Measurements from ENCODE around the gene CHRNA4. TPM values are rescaled to one million over a fixed set of nuclear protein-coding genes. Genes with fewer than 3 reads are reported as not detected.

The CHRNA4 gene
- total RNA-seq, 1 donor from 2014 or later = not detected

GRCh38 chr20:63406617-63407245, 45.6 kb upstream of the CHRNA4 start:
- TF ChIP-seq, protein P1, sequence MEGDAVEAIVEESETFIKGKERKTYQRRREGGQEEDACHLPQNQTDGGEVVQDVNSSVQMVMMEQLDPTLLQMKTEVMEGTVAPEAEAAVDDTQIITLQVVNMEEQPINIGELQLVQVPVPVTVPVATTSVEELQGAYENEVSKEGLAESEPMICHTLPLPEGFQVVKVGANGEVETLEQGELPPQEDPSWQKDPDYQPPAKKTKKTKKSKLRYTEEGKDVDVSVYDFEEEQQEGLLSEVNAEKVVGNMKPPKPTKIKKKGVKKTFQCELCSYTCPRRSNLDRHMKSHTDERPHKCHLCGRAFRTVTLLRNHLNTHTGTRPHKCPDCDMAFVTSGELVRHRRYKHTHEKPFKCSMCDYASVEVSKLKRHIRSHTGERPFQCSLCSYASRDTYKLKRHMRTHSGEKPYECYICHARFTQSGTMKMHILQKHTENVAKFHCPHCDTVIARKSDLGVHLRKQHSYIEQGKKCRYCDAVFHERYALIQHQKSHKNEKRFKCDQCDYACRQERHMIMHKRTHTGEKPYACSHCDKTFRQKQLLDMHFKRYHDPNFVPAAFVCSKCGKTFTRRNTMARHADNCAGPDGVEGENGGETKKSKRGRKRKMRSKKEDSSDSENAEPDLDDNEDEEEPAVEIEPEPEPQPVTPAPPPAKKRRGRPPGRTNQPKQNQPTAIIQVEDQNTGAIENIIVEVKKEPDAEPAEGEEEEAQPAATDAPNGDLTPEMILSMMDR (IDR thresholded peaks at IDR 0.05) = no peak
- H3K9me3 ChIP-seq = no peaks in the 10 kb centered on the region
- no peak overlapping the region for H3K27ac ChIP-seq
- H3K4me1 ChIP-seq = no peaks in the 10 kb centered on the region
- intact Hi-C loops (cut with DNase I) = no loop called here
- DNase-seq = no peak
- H3K36me3 ChIP-seq = no peaks in the 10 kb centered on the region
- peaks cover 13% of the 10 kb centered on the region for H3K27me3 ChIP-seq (ENCODE audit: low read depth)
- no peak overlapping the region for H3K4me3 ChIP-seq
- ATAC-seq = no peak

GRCh38 chr20:63406011-63406410, 44.9 kb upstream of the CHRNA4 start:
- Histone ChIP-seq H3K4me1 (no peaks in the 10 kb centered on the region), H3K36me3 (no peaks in the 10 kb centered on the region), H3K27ac (no peak overlapping the region), H3K4me3 (no peak overlapping the region), H3K9me3 (no peaks in the 10 kb centered on the region), H3K27me3 (ENCODE audit: low read depth) (peaks cover 7% of the 10 kb centered on the region)
- no peak for ATAC-seq
- no peak for DNase-seq
- TF ChIP-seq, protein P1 (IDR thresholded peaks at IDR 0.05) = no peak
- intact Hi-C loops (cut with DNase I) = no loop called here

DNA sequence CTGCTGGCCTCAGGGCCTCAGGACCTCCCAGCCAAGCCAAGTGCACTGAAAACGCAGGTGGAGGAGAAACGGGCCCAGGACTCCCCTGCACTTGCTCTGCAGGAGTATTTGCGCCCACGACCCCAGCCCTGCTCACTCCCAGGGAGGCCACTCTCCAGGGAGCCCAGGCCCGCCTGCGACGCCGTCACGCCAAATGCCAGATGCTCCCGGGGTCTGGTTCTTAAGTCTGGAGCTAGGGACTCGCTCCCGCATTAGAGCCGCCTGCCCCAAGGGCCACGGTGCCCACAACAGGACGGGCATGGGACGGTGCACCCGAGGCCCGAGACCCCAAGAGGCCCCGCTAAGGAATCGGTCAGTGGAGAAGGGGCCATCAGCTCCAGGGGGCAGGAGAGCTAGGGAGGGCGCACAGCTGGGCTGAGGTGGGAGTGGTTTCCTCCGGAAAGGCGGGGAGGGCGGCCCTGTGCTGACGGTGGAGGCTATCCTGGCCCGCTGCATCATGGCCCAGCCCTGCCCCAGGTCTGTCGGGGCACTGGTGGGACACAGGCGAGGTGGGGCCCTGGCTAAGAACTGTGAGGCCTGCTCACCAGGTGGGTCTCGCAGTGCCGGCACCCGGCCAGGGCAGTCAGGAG, 44.1 kb upstream of the CHRNA4 start:
- Histone ChIP-seq H3K36me3 (no peaks in the 10 kb centered on the region), H3K27ac (no peak overlapping the region), H3K27me3 (ENCODE audit: low read depth) (peaks cover under 1% of the 10 kb centered on the region), H3K4me1 (no peaks in the 10 kb centered on the region), H3K9me3 (no peaks in the 10 kb centered on the region), H3K4me3 (no peak overlapping the region)
- intact Hi-C loops (cut with DNase I) = no loop called here
- TF ChIP-seq, protein P1 (IDR thresholded peaks at IDR 0.05) = no peak
- DNase-seq (no peak), ATAC-seq (no peak)

DNA sequence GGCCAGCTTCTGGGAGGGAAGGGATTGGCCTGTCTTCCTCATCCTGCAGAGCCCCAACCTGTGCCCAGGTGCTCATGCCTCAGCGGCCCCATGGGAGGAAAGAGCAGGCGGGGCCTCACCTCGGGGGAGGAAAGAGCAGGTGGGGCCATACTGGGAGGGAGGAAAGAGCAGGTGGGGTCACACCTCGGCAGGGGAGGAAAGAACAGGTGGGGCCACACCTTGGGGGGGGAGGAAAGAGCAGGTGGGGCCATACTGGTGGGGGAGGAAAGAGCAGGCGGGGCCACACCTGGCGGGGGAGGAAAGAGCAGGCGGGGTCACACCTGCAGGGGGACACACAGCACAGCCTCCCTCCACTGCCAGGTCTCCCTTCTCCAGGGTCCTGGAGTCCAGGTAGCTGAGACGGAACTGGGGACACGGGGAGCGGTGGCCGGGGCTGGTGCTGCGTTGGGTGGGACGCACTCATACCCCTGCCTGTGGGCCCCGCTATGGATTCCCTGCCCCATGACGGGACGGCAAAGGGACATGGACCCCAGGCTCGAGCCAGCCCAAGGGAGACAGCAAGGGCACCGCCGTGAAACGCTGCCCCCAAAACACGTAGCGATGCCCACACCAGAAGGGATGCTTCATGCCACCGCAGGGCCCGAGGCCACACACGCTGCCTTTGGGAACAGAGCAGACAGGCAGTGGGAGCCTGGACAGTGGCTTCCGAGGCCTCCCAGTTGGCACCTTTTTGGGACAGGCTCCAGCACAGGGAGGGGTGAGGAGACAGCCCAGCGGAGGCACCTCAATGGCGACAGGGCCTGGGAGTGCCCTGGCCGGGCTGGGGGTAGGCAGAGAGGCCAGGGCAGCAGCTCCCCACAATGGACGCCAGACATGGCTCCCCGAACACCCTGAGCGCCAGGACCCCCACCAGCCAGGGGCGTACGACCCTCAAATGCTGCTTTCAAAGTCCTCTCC, 43.3 kb upstream of the CHRNA4 start:
- H3K27ac ChIP-seq = no peak overlapping the region
- H3K36me3 ChIP-seq = no peaks in the 10 kb centered on the region
- DNase-seq = no peak
- ATAC-seq = no peak
- TF ChIP-seq, protein P1 (IDR thresholded peaks at IDR 0.05) = no peak
- intact Hi-C loops (cut with DNase I) = no loop called here
- no peaks in the 10 kb centered on the region for H3K4me1 ChIP-seq
- H3K9me3 ChIP-seq = no peaks in the 10 kb centered on the region
- H3K27me3 ChIP-seq (ENCODE audit: low read depth) = no peaks in the 10 kb centered on the region
- H3K4me3 ChIP-seq = no peak overlapping the region

- DNase-seq = no peak
- H3K4me3 ChIP-seq = no peak overlapping the region
Observed at GRCh38 chr20:63403403-63404105, 42.4 kb upstream of the CHRNA4 start.

More at GRCh38 chr20:63403403-63404105, 42.4 kb upstream of the CHRNA4 start:
- TF ChIP-seq, protein P1 (IDR thresholded peaks at IDR 0.05) = no peak
- H3K27ac ChIP-seq = no peak overlapping the region
- no peaks in the 10 kb centered on the region for H3K9me3 ChIP-seq
- intact Hi-C loops (cut with DNase I) = no loop called here
- ATAC-seq = no peak
- H3K27me3 ChIP-seq (ENCODE audit: low read depth) = no peaks in the 10 kb centered on the region
- no peaks in the 10 kb centered on the region for H3K36me3 ChIP-seq
- no peaks in the 10 kb centered on the region for H3K4me1 ChIP-seq

All from lower lobe of right lung (tissue), 2 donors.